SK-N-SH (cell line): ENCODE measurements around the gene FOXK2. TPM values are rescaled to one million over a fixed set of nuclear protein-coding genes. Genes with fewer than 3 reads are reported as not detected.
A peak's percentile ranks its signal among the peaks of the same experiment; 100 is the strongest.

Source experiments
- CTCF ChIA-PET: fragments of 300-600, 350-600 bp; formaldehyde crosslinking; extraction: SDS; loops from one replicate; lab custom pipeline; 2021; lab: Yijun Ruan, JAX
- POLR2A ChIA-PET: fragments of 350-600 bp; sonication (Branson Sonifier 250); formaldehyde crosslinking; extraction: SDS; loops from one replicate; lab custom pipeline; 2020; ENCODE audit warnings: antibody characterized with exemption, inconsistent platforms; lab: Yijun Ruan, JAX
- DNase-seq: peaks from one replicate; pipeline ENCODE4 v3.0.0; 2012
- H2AFZ ChIP-seq: fragments of 200-600 bp; sonication (generic); 2 replicates; pipeline ENCODE4 v1.8.1; 2016; ENCODE audit warnings: antibody characterized with exemption, mild to moderate bottlenecking, low read depth
- H3F3A ChIP-seq: fragments of 200-600 bp; sonication (generic); replicated peaks from 2 replicates; pipeline ENCODE3; 2016; ENCODE audit warnings: antibody characterized with exemption, mild to moderate bottlenecking; ENCODE audit not compliant: insufficient read depth
- H3K27ac ChIP-seq, 2 experiments: fragments of 200-500 bp in 1 of 2; fragments of 200-600 bp in 1 of 2; sonication (Bioruptor generic) in 1 of 2; sonication (generic), shearing (Covaris generic) in 1 of 2; 2 replicates each; pipeline versions ENCODE4 v1.5.1 to v1.6.1; 2014 to 2016; ENCODE audit warnings: low read depth in 2 of 2, inconsistent platforms in 1 of 2, low read length in 1 of 2, mild to moderate bottlenecking in 1 of 2, mixed read lengths in 1 of 2
- H3K27me3 ChIP-seq: fragments of 200-600 bp; sonication (generic), shearing (Covaris generic); 2 replicates; pipeline ENCODE4 v1.6.1; 2016; ENCODE audit warnings: mixed run types; ENCODE audit not compliant: insufficient read depth
- H3K36me3 ChIP-seq, 2 experiments: fragments of 200-500 bp in 1 of 2; fragments of 200-600 bp in 1 of 2; sonication (Bioruptor generic) in 1 of 2; sonication (generic) in 1 of 2; replicated peaks in 1 of 2; 2 replicates each; pipeline versions ENCODE3 to v1.5.1; 2014 to 2016; ENCODE audit warnings: low read length in 1 of 2, mild to moderate bottlenecking in 1 of 2; ENCODE audit not compliant: insufficient read depth in 2 of 2, control insufficient read depth in 1 of 2
- H3K4me1 ChIP-seq, 2 experiments: fragments of 200-500 bp in 1 of 2; fragments of 200-600 bp in 1 of 2; sonication (Bioruptor generic) in 1 of 2; sonication (generic), shearing (Covaris generic) in 1 of 2; 2 replicates each; pipeline versions ENCODE4 v1.5.1 to v1.6.1; 2014 to 2016; ENCODE audit warnings: low read depth in 1 of 2, low read length in 1 of 2, mixed run types in 1 of 2; ENCODE audit not compliant: insufficient read depth in 2 of 2, control insufficient read depth in 1 of 2
- H3K4me2 ChIP-seq: fragments of 200-600 bp; sonication (generic), shearing (Covaris generic); 2 replicates; pipeline ENCODE4 v1.6.1; 2017; ENCODE audit warnings: mixed run types
- H3K4me3 ChIP-seq, 2 experiments: fragments of 200-500 bp in 1 of 2; fragments of 200-600 bp in 1 of 2; sonication (Bioruptor generic) in 1 of 2; sonication (generic), shearing (Covaris generic) in 1 of 2; 2 replicates each; pipeline versions ENCODE4 v1.5.1 to v1.8.1; 2014 to 2016; ENCODE audit warnings: low read depth in 2 of 2, inconsistent platforms in 1 of 2, low read length in 1 of 2, mild to moderate bottlenecking in 1 of 2, mixed read lengths in 1 of 2, moderate library complexity in 1 of 2
- H3K79me2 ChIP-seq: fragments of 200-600 bp; sonication (generic); 2 replicates; pipeline ENCODE4 v1.8.1; 2017; ENCODE audit warnings: mild to moderate bottlenecking; ENCODE audit not compliant: insufficient read depth
- H3K9ac ChIP-seq: fragments of 200-600 bp; sonication (generic); 2 replicates; pipeline ENCODE4 v1.6.1; 2017; ENCODE audit warnings: mixed run types
- H3K9me2 ChIP-seq: fragments of 200-600 bp; sonication (generic); 2 replicates; pipeline ENCODE4 v1.6.1; 2017; ENCODE audit warnings: mixed run types
- H3K9me3 ChIP-seq: fragments of 200-600 bp; sonication (generic); 2 replicates; pipeline ENCODE4 v1.6.1; 2017; ENCODE audit warnings: mixed run types, mild to moderate bottlenecking, moderate library complexity
- H4K20me1 ChIP-seq: fragments of 200-600 bp; sonication (generic); 2 replicates; pipeline ENCODE4 v1.6.1; 2017; ENCODE audit warnings: mild to moderate bottlenecking, mixed run types; ENCODE audit not compliant: insufficient read depth
- ELF1 ChIP-seq: IDR thresholded peaks from 2 replicates; pipeline ENCODE4 v1.4.0; 2012
- EP300 ChIP-seq, 2 experiments: IDR thresholded peaks; 2 replicates each; pipeline versions ENCODE4 v1.4.0 to v1.6.1; 2012; ENCODE audit warnings: borderline replicate concordance in 1 of 2, low read depth in 1 of 2, low read length in 1 of 2
- FOSL2 ChIP-seq: IDR thresholded peaks from 2 replicates; pipeline ENCODE4 v1.4.0; 2012; ENCODE audit warnings: low read depth, mild to moderate bottlenecking, moderate library complexity, borderline replicate concordance
- FOXJ3 ChIP-seq: sonication (generic); formaldehyde crosslinking; IDR thresholded peaks from 2 replicates; pipeline ENCODE4 v1.5.1; 2020; ENCODE audit warnings: mild to moderate bottlenecking, missing genetic modification reagents
- GABPA ChIP-seq: IDR thresholded peaks from 2 replicates; pipeline ENCODE4 v1.4.0; 2012; ENCODE audit warnings: low read depth, mild to moderate bottlenecking
- IRF3 ChIP-seq: fragments of 150-350 bp; IDR thresholded peaks from 2 replicates; pipeline ENCODE4 v1.6.1; 2016; ENCODE audit warnings: mild to moderate bottlenecking, low read depth, low read length
- JUND ChIP-seq: IDR thresholded peaks from 2 replicates; pipeline ENCODE4 v1.4.0; 2012
- MXI1 ChIP-seq: IDR thresholded peaks from 2 replicates; pipeline ENCODE4 v1.6.1; 2012; ENCODE audit warnings: mild to moderate bottlenecking, low read depth, low read length, improper control_type of control experiment
- NFIC ChIP-seq: IDR thresholded peaks from 2 replicates; pipeline ENCODE4 v1.4.0; 2012; ENCODE audit warnings: borderline replicate concordance
- NRF1 ChIP-seq: IDR thresholded peaks from 2 replicates; pipeline ENCODE4 v1.6.1; 2012; ENCODE audit warnings: low read depth, mild to moderate bottlenecking, low read length
- PBX3 ChIP-seq: IDR thresholded peaks from 2 replicates; pipeline ENCODE4; 2012
- RAD21 ChIP-seq: IDR thresholded peaks from 2 replicates; pipeline ENCODE4 v1.6.1; 2012; ENCODE audit warnings: mild to moderate bottlenecking, low read length
- RFX5 ChIP-seq: IDR thresholded peaks from 2 replicates; pipeline ENCODE4 v1.6.1; 2012; ENCODE audit warnings: mild to moderate bottlenecking, improper control_type of control experiment, low read length
- RXRA ChIP-seq: IDR thresholded peaks from 2 replicates; pipeline ENCODE4 v1.4.0; 2012; ENCODE audit warnings: low read depth, mild to moderate bottlenecking, borderline replicate concordance
- SIN3A ChIP-seq: IDR thresholded peaks from 2 replicates; pipeline ENCODE4 v1.6.1; 2012; ENCODE audit warnings: low read depth, mild to moderate bottlenecking, low read length, moderate library complexity, borderline replicate concordance
- TCF12 ChIP-seq: IDR thresholded peaks from 2 replicates; pipeline ENCODE4 v1.4.0; 2012
- USF1 ChIP-seq: IDR thresholded peaks from 2 replicates; pipeline ENCODE4 v1.4.0; 2012; ENCODE audit warnings: low read depth, borderline replicate concordance
- WGBS: methylation state at CpG from one replicate; pipeline ENCODE4 v1.1.6; 2017; ENCODE audit warnings: low lambda C conversion rate; 5-methylcytosine and 5-hydroxymethylcytosine counted together
- polyA plus RNA-seq, 3 experiments: library from polyadenylated mRNA; depleted of rRNA; stranded (reverse); fragments of >200 nt; gene quantifications; 2 replicates each; pipeline ENCODE4 v1.2.3, GENCODE V29; 2012

Gene FOXK2
- polyA plus RNA-seq, 1 of the 3 experiments (the other 2 are of a cell fraction) = 36.4 TPM

- peak overlapping the region; percentile 2 to 41; a peak in 2 of 4 replicates for H3K27ac ChIP-seq
- peaks cover 5 to 8% of the 10 kb centered on the region in 2 experiments for H3K36me3 ChIP-seq
- H3K9me2 ChIP-seq = no peaks in the 10 kb centered on the region
- no peak overlapping the region; the same call in 1 of the 2 replicates for H3K4me2 ChIP-seq
- no peak overlapping the region for H3K4me3 ChIP-seq
- WGBS = 52% methylated on average over 13 of the region's 13 CpGs
- H3K4me1 ChIP-seq = peaks cover 8 to 18% of the 10 kb centered on the region in 2 experiments; a peak in 2 of 4 replicates
- TF ChIP-seq FOXJ3 (CRISPR knock-in tag) (no peak), PBX3 (peak; percentile 87), NFIC (peak; percentile 61; the same call in 1 of the 2 replicates), SIN3A (no peak), MXI1 (no peak), GABPA (no peak), TCF12 (no peak; the same call in 1 of the 2 replicates), FOSL2 (peak; percentile 78; the same call in 1 of the 2 replicates), USF1 (no peak), IRF3 (no peak), EP300 (IDR thresholded peaks at IDR 0.05; ENCODE audit: borderline replicate concordance in 1 of 2, low read depth in 1 of 2, low read length in 1 of 2) (no peak), JUND (no peak; the same call in 1 of the 2 replicates)
- peak; percentile 48 for DNase-seq
- no peak overlapping the region for H2AFZ ChIP-seq
- H3F3A ChIP-seq = peaks cover 42% of the 10 kb centered on the region
- CTCF ChIA-PET = interaction anchor here (0.8 to 5.6 kb wide), 8 partner anchors 8 to 66 kb away, joined by 4 to 35 read pairs (median 8); partner anchors contain the start of gene CYBC1
- POLR2A ChIA-PET = interaction anchor here (0.9 to 1.3 kb wide), 2 partner anchors 10 to 12 kb away, joined by 3 to 4 read pairs; no protein-coding TSS in a partner anchor
- H3K9ac ChIP-seq = no peak overlapping the region
- H3K79me2 ChIP-seq = no peaks in the 10 kb centered on the region
- H3K27me3 ChIP-seq = no peaks in the 10 kb centered on the region
- H3K9me3 ChIP-seq = no peaks in the 10 kb centered on the region
- H4K20me1 ChIP-seq = 0 out of 2 replicates have a peak, but pooled peaks cover 3% of the 10 kb centered on the region
Observed at GRCh38 chr17:82492643-82493225, 26.8 kb upstream of the FOXK2 start.

GRCh38 chr17:82493226-82493781 lies 26.2 kb upstream of the FOXK2 start:
- H3K9me3 ChIP-seq = no peaks in the 10 kb centered on the region
- H4K20me1 ChIP-seq = 0 out of 2 replicates have a peak, but pooled peaks cover 3% of the 10 kb centered on the region
- no peaks in the 10 kb centered on the region for H3K27me3 ChIP-seq
- ChIA-PET POLR2A (no interaction called here), CTCF (interaction anchor here (1.2 to 5.6 kb wide), 8 partner anchors 14 to 66 kb away, joined by 3 to 35 read pairs (median 8); partner anchors contain the start of genes FOXK2 and NARF)
- H3F3A ChIP-seq = peaks cover 38% of the 10 kb centered on the region
- H3K9ac ChIP-seq = no peak overlapping the region
- H2AFZ ChIP-seq = no peak overlapping the region
- 85% methylated on average over 12 of the region's 12 CpGs for WGBS
- DNase-seq = no peak
- no peak overlapping the region for H3K4me3 ChIP-seq
- no peaks in the 10 kb centered on the region for H3K9me2 ChIP-seq
- peaks cover 8 to 21% of the 10 kb centered on the region in 2 experiments; a peak in 2 of 4 replicates for H3K4me1 ChIP-seq
- peaks cover 0 to 8% of the 10 kb centered on the region in 2 experiments for H3K36me3 ChIP-seq
- no peak overlapping the region; the same call in 1 of the 2 replicates for H3K4me2 ChIP-seq
- no peaks in the 10 kb centered on the region for H3K79me2 ChIP-seq
- peak overlapping the region; percentile 2 to 41; a peak in 2 of 4 replicates for H3K27ac ChIP-seq
- TF ChIP-seq RAD21 (no peak), NRF1 (no peak), RFX5 (no peak), RXRA (no peak), ELF1 (no peak)
- TF ChIP-seq, all 33 proteins: peak for 0
